HG03457 (cell line): Measurements from ENCODE around the gene CTNNB1.

Experiments
- ATAC-seq: cut with Tn5 transposase; IDR thresholded peaks from one replicate; pipeline ENCODE4 v1.9.1; 2021; ENCODE audit warnings: moderate number of reproducible peaks; ENCODE audit not compliant: unreplicated experiment

The CTNNB1 gene

GRCh38 chr3:41198950-41199865, at the start of gene CTNNB1:
Gene CTNNB1, plus strand, starts transcription at chr3:41199505. Its CDS starts 24,564 bp downstream, at chr3:41224069.
- peak; percentile 62 for ATAC-seq

GRCh38 chr3:41155834-41156233, 43.5 kb upstream of the CTNNB1 start:
- ATAC-seq, result no peak

DNA sequence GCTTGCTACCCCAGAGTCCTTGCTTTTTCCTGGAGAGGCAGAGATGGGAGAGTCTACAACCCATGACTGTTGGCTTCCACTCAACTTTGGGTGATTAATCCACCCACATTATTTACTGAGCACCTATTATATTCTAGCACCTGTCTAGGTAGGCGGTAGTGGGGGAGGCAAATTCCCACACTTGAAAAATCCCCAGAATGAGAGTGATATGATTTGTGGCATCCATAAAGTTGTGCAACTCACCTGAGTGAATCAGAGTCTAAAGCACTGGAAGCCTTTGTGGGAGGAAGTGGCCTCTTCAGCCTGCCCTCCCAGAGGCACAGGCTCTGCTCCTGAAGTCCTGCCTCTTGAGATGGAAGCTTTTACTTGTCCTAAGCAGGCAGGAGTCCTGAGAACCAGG, 40.4 kb upstream of the CTNNB1 start:
- ATAC-seq, result no peak

GRCh38 chr3:41159588-41160189, 39.6 kb upstream of the CTNNB1 start:
- no peak for ATAC-seq

GRCh38 chr3:41162541-41162940, 36.8 kb upstream of the CTNNB1 start:
- ATAC-seq, result no peak

DNA sequence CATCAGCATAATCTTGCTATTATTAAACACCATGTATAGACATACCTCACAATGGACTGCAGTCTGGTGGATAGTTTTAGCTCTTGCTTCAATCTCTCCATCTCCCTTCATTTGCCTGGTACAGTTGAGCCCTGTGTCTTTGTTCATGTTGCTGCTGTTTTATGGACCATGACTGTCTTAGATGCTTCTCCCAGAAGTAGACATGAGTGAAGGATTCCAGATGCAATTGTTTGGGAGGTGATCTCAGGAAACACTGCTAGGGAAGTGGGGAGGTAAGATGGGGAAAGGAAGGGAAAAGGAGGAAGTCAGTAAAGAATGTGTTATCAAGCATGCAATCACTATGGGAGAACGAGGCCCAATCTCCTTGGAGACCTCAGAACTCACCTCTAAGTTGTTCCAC, 36.3 kb upstream of the CTNNB1 start:
- no peak for ATAC-seq

DNA sequence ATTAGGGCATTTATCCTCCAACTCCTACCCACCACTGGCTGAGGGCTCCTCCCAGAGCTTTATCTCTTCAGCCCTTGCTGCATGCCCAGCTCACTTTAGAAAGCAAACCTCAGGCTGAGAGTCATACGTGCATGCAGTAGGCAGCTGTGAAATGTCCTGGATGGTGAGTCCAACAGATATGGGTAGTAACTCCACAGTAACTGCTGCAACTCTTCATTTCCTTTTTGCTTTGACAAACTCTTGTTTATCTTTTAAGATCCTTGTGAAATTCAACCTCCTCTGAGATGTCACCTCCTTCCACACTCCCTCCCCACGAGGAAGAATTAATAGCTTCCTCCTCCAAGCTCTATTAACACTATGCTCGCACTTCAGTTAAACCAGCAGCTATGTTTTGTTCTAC, 35.9 kb upstream of the CTNNB1 start:
- no peak for ATAC-seq

DNA sequence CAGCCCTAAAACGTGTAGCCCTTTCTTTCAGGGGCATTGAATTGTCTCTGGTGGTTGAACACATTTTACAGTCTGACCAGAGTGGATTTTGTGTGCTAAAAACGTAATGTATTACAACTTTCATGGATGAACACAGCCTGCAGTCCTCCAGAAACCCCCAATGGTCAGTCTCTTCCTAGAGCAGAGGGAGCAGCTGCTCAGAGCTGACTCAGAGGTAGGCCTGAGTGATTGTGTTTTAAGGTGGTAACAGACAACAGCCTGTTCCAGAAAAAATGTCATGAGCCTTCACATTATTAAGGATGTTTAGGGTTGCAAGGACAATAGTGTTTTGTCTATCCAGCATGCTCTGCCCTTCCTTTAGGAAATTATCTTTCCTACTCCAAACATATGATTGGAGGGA, 34.5 kb upstream of the CTNNB1 start:
- ATAC-seq, result no peak

DNA sequence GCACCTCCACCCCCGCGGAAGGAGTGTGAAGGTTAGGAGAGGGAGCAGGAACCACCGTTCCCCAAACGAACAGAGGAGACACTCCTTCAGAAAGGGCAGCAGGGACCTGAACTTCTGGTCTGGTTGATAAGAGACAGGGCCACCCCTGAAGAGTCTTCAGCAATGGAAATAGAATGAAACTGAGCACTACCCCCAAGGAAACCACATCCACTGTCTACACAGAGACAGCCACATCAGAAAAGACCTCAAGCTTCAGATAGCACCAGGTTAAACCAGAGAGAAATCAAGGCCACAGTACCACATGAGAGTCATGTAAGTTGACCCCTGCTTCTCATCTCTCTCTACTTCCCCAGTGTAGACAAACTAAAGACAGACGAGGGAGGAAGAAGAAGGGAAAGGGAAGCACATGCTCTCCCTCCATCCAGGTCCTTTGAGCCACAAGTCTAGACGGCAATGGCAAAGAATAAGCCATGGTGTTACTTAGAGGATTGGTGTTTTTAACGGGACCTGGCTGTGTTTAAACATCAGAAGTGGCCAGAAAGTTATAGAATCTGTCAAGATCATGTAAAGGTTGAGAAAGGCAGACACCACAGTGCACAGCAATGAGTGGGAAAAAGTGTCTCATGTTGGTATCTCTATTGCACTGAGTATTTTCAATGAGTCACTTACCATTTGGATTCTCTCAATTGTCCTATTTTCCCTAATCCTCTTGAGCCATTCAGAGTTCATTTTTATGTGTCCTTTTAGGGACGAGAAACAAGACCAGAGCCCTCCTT, 31.4 kb upstream of the CTNNB1 start:
- ATAC-seq, result no peak

GRCh38 chr3:41169023-41169422, 30.3 kb upstream of the CTNNB1 start:
- ATAC-seq, result no peak

DNA sequence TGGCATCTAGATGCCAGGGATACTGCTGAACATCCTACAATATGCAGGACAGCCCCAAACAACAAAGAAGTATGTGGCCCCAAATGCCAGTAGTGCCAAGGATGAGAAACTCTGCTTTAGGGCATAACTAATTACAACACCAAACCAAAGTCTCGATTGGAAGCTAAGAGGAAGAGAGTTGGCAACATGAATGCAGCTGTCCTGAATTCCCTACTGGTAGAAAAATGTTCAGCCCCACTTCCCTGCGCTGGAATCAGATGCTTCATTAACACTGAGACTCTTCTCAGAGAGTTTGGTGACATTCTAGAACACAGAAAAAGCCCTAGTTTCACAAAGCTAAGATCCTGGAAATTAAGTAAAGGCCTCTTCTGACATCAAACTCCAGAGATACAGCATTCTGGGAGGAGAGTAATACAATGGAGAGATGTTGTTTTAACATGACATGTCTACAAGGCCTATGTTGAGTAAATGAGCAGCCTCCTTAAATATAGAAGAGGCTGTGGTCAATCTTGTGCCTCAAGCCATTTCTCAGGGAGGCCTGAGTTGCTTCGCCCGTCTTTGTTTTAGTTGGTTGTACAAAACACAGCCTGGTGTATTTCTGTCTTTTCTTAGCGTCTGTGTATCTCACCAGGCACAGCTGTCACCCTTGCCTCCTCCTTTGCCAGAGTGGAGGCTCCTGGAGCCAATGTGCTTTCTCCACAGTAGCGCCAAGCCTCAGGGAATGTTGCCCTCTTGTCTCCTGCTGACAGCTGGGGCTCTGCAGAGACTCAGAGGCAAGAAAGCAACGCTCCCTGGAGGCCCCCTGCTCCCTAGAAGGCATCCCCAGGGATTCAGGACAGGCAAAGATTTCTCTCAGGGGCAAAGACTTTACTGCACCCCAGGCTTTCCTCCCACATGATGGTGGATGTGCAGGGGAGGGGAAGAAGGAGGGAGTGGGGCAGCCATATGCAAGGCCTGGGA, 25.1 kb upstream of the CTNNB1 start:
- ATAC-seq, result no peak

GRCh38 chr3:41175365-41175764, 23.9 kb upstream of the CTNNB1 start:
- no peak for ATAC-seq

DNA sequence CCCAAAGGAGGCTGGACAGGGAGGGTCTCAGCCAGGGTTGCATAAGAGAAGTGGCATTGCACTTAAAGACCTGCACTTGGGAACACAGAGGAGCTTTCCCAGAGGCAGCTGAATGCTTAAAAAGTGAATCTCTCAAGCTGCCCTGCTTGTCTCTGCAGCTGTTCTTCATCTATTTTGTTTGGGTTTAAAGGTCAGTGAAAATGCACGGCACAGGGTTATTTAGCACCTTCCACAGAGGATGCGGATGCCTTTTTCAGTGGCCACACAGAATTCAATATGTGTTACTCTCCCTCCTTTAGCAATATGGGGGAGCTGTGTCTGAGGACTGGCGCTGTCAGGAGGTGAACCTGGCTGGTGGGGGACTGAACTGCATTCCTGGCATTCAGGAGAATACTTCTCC, 22.7 kb upstream of the CTNNB1 start:
- no peak for ATAC-seq

DNA sequence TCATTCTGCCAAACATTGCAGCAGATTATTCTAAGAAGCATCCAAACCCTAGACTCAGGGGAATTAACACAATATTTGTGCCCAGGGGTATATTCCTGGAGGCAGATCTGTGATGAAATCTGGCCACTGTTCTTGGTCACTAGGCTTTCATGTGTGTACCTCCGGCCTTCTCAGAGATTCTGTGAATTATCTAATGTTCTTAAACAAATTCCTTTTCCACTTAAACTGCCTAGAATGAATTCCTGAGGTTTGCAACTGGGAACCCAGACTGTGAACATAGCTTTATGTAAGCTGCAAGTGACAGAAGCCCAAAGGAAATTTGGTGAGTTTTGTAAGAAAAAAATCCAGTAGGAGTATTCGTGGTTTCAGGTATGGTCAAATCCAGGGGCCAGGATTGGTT, 20.7 kb upstream of the CTNNB1 start:
- ATAC-seq, result no peak

GRCh38 chr3:41180396-41180795, 18.9 kb upstream of the CTNNB1 start:
- no peak for ATAC-seq

- ATAC-seq, result no peak
Observed at GRCh38 chr3:41182504-41183059, 16.7 kb upstream of the CTNNB1 start.

- no peak for ATAC-seq
Observed at GRCh38 chr3:41184394-41184793, 14.9 kb upstream of the CTNNB1 start.

- ATAC-seq, result no peak
Observed at GRCh38 chr3:41186297-41186696, 13.0 kb upstream of the CTNNB1 start.

GRCh38 chr3:41188306-41188705, 11.0 kb upstream of the CTNNB1 start:
- ATAC-seq, result no peak
